Activated naive CD4-positive, alpha-beta T cell treated with anti-CD3 and anti-CD28 coated beads for 36 hours (primary cell): ENCODE data around the gene MRPL33. TPM values are rescaled to one million over a fixed set of nuclear protein-coding genes. Genes with fewer than 3 reads are reported as not detected.

Experiments used
- CTCF ChIA-PET: fragments of 350-600 bp; sonication (Branson Sonifier 250); formaldehyde crosslinking; loops from one replicate; lab custom pipeline; 2021; ENCODE audit warnings: antibody characterized with exemption; lab: Charles Lee
- DNase-seq: peaks from one replicate; pipeline ENCODE4 v3.0.0-alpha.2; 2020
- H3K27ac Mint-ChIP-seq: one replicate; pipeline ENCODE4 v1.8.0; 2021; ENCODE audit warnings: mild to moderate bottlenecking, mixed read lengths
- H3K27me3 Mint-ChIP-seq: one replicate; pipeline ENCODE4 v1.8.0; 2021; ENCODE audit warnings: low read depth, mixed read lengths
- H3K36me3 Mint-ChIP-seq: one replicate; pipeline ENCODE4 v1.8.0; 2021; ENCODE audit warnings: low read depth, mixed read lengths
- H3K4me1 Mint-ChIP-seq: one replicate; pipeline ENCODE4 v1.8.0; 2021; ENCODE audit warnings: low read depth, mixed read lengths
- H3K4me3 Mint-ChIP-seq: one replicate; pipeline ENCODE4 v1.8.0; 2021; ENCODE audit warnings: mild to moderate bottlenecking, moderate library complexity, mixed read lengths
- H3K9me3 Mint-ChIP-seq: one replicate; pipeline ENCODE4 v1.8.0; 2021; ENCODE audit warnings: mixed read lengths
- intact Hi-C: fragments of 100-400 bp; cut with micrococcal nuclease; formaldehyde crosslinking; loops from one replicate; pipeline ENCODE4 v1.15.1; 2023
- total RNA-seq, 2 experiments: library from RNA; stranded (reverse); gene quantifications; one replicate each; pipeline ENCODE4 v1.2.3, GENCODE V29; 2021

Gene MRPL33
- total RNA-seq, 2 experiments from 2014 or later: 57.4 to 60.5 TPM

DNA sequence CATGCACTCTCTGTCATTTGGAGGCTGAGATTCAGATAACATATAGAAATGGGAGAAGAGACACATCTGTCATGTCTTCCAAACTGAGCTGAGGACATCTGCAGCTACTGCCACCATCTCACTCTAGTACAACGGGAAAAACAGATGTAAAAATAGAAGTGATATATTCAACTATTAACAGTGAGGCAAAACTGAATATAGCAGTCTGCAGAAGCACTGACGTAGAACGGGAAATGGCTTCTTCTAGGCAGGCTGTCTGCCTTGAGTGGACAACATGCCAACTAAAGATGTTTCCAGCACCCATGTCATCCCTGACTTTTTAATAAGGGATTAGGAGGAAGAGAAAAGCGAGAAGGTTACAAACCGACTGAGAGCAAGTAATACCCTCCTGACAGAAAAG is 51.6 kb downstream of the MRPL33 start:
- CTCF ChIA-PET: no interaction called here
- Mint-ChIP-seq H3K27ac (no peak overlapping the region), H3K36me3 (no peaks in the 10 kb centered on the region)

DNA sequence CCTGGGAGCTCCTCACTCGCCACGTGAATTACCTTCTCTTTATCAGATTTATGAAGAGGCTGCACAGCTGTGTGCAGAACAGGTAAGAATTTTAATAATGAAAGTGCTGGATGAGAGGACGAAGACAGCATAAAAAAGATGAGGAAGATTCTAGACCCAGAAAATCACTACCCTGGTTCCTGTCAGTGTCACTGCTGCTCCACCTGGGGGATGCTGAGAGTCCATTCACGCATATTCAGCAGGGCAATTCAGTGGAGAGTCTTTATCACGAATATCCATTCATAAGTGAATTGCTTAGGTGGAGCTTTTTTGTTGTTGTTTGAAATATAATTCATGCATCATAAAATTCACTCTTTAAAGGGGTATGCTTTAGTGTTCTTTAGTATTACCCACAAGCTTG is 52.0 kb downstream of the MRPL33 start:
- H3K4me3 Mint-ChIP-seq: no peak overlapping the region
- peaks cover 6% of the 10 kb centered on the region for H3K9me3 Mint-ChIP-seq
- CTCF ChIA-PET: no interaction called here
- DNase-seq: no peak
- intact Hi-C loops: no loop called here
- H3K36me3 Mint-ChIP-seq: no peaks in the 10 kb centered on the region
- H3K27me3 Mint-ChIP-seq: no peaks in the 10 kb centered on the region
- H3K27ac Mint-ChIP-seq: no peak overlapping the region
- H3K4me1 Mint-ChIP-seq: no peaks in the 10 kb centered on the region

More for the DNA sequence above, 51.6 kb downstream of the MRPL33 start:
- no peak for DNase-seq
- intact Hi-C loops: no loop called here
- H3K9me3 Mint-ChIP-seq: peaks cover 6% of the 10 kb centered on the region
- H3K4me1 Mint-ChIP-seq: no peaks in the 10 kb centered on the region
- H3K4me3 Mint-ChIP-seq: no peak overlapping the region
- no peaks in the 10 kb centered on the region for H3K27me3 Mint-ChIP-seq

DNA sequence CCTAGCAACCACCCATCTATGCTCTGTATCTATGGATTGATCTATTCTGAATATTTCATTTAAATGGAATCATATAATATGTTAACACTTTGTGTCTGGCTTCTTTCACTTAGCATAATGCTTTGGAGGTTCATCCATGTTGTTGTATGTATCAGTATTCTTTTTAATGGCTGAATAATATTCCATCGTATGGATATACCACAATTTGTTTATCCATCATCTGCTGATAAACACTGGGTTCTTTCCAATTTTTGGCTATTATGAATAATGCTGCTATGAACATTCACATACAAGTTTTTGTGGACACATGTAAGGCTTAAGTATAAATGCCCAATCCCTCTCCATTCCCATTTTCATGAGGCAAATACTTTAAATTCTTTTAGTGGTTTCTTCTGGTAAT is 52.9 kb downstream of the MRPL33 start:
- CTCF ChIA-PET: no interaction called here

DNA sequence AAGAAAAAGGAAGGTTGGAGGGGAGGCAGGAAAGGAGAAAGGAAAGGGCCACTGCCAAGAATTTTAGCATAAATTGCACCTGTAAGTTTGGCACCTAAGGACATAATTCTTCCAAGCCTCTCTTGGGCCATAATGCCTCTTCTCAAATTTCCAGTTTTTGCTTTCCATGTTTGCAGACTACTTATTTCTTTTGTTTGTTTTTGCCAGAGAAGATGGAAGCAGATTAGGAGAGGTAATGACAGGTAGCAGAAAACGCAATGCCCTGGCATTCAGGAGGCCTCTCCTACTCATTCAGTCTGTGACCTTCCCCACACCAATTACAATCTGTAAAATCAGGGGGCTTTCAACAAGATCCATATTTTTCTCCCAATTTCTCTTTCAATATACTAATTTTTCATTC is 56.8 kb downstream of the MRPL33 start:
- CTCF ChIA-PET: no interaction called here
- intact Hi-C loops: no loop called here
- peaks cover 6% of the 10 kb centered on the region for H3K9me3 Mint-ChIP-seq
- H3K27ac Mint-ChIP-seq: no peak overlapping the region
- H3K27me3 Mint-ChIP-seq: no peaks in the 10 kb centered on the region
- H3K4me3 Mint-ChIP-seq: no peak overlapping the region
- no peak for DNase-seq
- peaks cover 3% of the 10 kb centered on the region for H3K36me3 Mint-ChIP-seq
- no peaks in the 10 kb centered on the region for H3K4me1 Mint-ChIP-seq

More for the DNA sequence above, 52.9 kb downstream of the MRPL33 start:
- Mint-ChIP-seq H3K36me3 (no peaks in the 10 kb centered on the region), H3K27ac (no peak overlapping the region), H3K4me1 (no peaks in the 10 kb centered on the region), H3K27me3 (no peaks in the 10 kb centered on the region), H3K9me3 (peaks cover 6% of the 10 kb centered on the region), H3K4me3 (no peak overlapping the region)
- DNase-seq: no peak
- intact Hi-C loops: no loop called here

Other genes with a start within 250 kb of the MRPL33 start
- 10 to 100 TPM; 34.7 to 35.8 TPM for gene ZNF512, start 188.7 kb upstream of the MRPL33 start, total RNA-seq
- under 1 TPM; 0.17 to 0.30 TPM for gene CCDC121, start 142.7 kb upstream of the MRPL33 start, total RNA-seq
- 10 to 100 TPM; 44.9 to 45.1 TPM for gene GPN1, start 142.7 kb upstream of the MRPL33 start, total RNA-seq
- gene SUPT7L, start 108.1 kb upstream of the MRPL33 start, total RNA-seq: 10 to 100 TPM; 27.8 to 29.7 TPM
- gene SLC4A1AP, start 107.8 kb upstream of the MRPL33 start, total RNA-seq: 10 to 100 TPM; 21.2 to 22.2 TPM
- 1 to 10 TPM; 1.1 to 1.2 TPM for gene RBKS, start 118.7 kb downstream of the MRPL33 start, total RNA-seq
- 10 to 100 TPM; 41.8 to 47.2 TPM for gene BABAM2, start 119.0 kb downstream of the MRPL33 start, total RNA-seq